Mononuclear cell (primary cell): ENCODE measurements around the gene DEGS2. TPM values are rescaled to one million over a fixed set of nuclear protein-coding genes. Genes with fewer than 3 reads are reported as not detected.

Source experiments
- total RNA-seq: library from RNA; depleted of rRNA; stranded (reverse); fragments of >200 nt; gene quantifications from one replicate; pipeline ENCODE4 v1.2.3, GENCODE V29; 2012

Gene DEGS2
- total RNA-seq, 1 donor: 0.21 TPM

Other genes with a start within 250 kb of the DEGS2 start
- gene EVL, start 94.2 kb downstream of the DEGS2 start, total RNA-seq: 425 TPM
- 80.5 TPM for gene YY1, start 79.5 kb upstream of the DEGS2 start, total RNA-seq
- gene SLC25A29, start 146.8 kb upstream of the DEGS2 start, total RNA-seq: 9.2 TPM
- gene SLC25A47, start 163.7 kb upstream of the DEGS2 start, total RNA-seq: 0.10 TPM
- 3.0 TPM for gene WDR25, start 216.8 kb upstream of the DEGS2 start, total RNA-seq